A549 (cell line): ENCODE data around the gene GPHB5.

ENCODE experiments used
- CTCF ChIP-seq: fragments of >200 bp; sonication (Bioruptor Twin); formaldehyde crosslinking; IDR thresholded peaks from 3 replicates; pipeline ENCODE4 v1.5.1; 2016
- ELK1 ChIP-seq: fragments of 150-350 bp; IDR thresholded peaks from 2 replicates; pipeline ENCODE4 v1.6.1; 2014; ENCODE audit warnings: low read depth, mild to moderate bottlenecking, low read length
- HOXA7 ChIP-seq: fragments of 250-450 bp; sonication (Bioruptor Pico); IDR thresholded peaks from 2 replicates; pipeline ENCODE4 v1.5.0; 2020; ENCODE audit warnings: mild to moderate bottlenecking, moderate library complexity
- MAZ ChIP-seq: fragments of 150-350 bp; IDR thresholded peaks from 2 replicates; pipeline ENCODE4 v1.6.1; 2014; ENCODE audit warnings: antibody characterized with exemption, low read depth, low read length, borderline replicate concordance
- POLR2A ChIP-seq: IDR thresholded peaks from 2 replicates; pipeline ENCODE4 v1.6.1; 2012; ENCODE audit warnings: mild to moderate bottlenecking, low read length
- RAD21 ChIP-seq, 2 experiments: fragments of >200 bp in 1 of 2; sonication (Bioruptor Twin) in 1 of 2; formaldehyde crosslinking in 1 of 2; IDR thresholded peaks in 1 of 2; conservative IDR thresholded peaks in 1 of 2; 2 replicates in 1 of 2; 3 replicates in 1 of 2; pipeline ENCODE4 v1.6.1; 2012 to 2018; ENCODE audit warnings: inconsistent platforms in 1 of 2

- TF ChIP-seq CTCF, result no peak
- TF ChIP-seq HOXA7 (CRISPR knock-in tag), result no peak
- TF ChIP-seq ELK1, result no peak
- TF ChIP-seq POLR2A, result no peak
- TF ChIP-seq MAZ, result no peak
- TF ChIP-seq RAD21 (conservative IDR thresholded peaks at IDR 0.05 in 1 of 2, IDR thresholded peaks at IDR 0.05 in 1 of 2), result no peak
Measured at GRCh38 chr14:63273717-63274655, 44.7 kb downstream of the GPHB5 start.
